Caco-2 (cell line): ENCODE measurements around the gene TSHZ3. TPM values are rescaled to one million over a fixed set of nuclear protein-coding genes. Genes with fewer than 3 reads are reported as not detected.

Experiments
- BruUV-seq: library from RNA; stranded (reverse); fragments of 400-500 nt; replicated peaks from 2 replicates; lab custom pipeline; 2021; lab: Mats Ljungman, UMichigan
- CTCF ChIA-PET: fragments of 300-600 bp; sonication (Branson Sonifier 250); formaldehyde crosslinking; loops from one replicate; lab custom pipeline; 2022; ENCODE audit warnings: antibody characterized with exemption; lab: Charles Lee
- POLR2A ChIA-PET: fragments of 300-600 bp; sonication (Branson Sonifier 250); formaldehyde crosslinking; loops from one replicate; lab custom pipeline; 2022; ENCODE audit warnings: antibody characterized with exemption; lab: Charles Lee
- DNase-seq, 2 experiments: peaks; one replicate each; pipeline versions ENCODE4 v3.0.0 to v3.0.0-alpha.2; 2020 to 2022
- H3K27me3 ChIP-seq: replicated peaks from 2 replicates; pipeline ENCODE4 v1.6.0; 2011; ENCODE audit warnings: low read length; ENCODE audit not compliant: control insufficient read depth, insufficient read depth
- H3K36me3 ChIP-seq: 2 replicates; pipeline ENCODE4 v1.5.1; 2011; ENCODE audit warnings: low read length; ENCODE audit not compliant: control insufficient read depth, insufficient read depth
- H3K4me1 ChIP-seq: fragments of 250-450 bp; sonication (Bioruptor Pico); 2 replicates; pipeline ENCODE4 v1.5.1; 2020; ENCODE audit warnings: mild to moderate bottlenecking
- H3K4me3 ChIP-seq: 2 replicates; pipeline ENCODE4 v1.5.1; 2011; ENCODE audit warnings: low read depth, mild to moderate bottlenecking, control low read depth, low read length
- H3K9me3 ChIP-seq: fragments of 250-450 bp; sonication (Bioruptor Pico); 2 replicates; pipeline ENCODE4 v1.5.1; 2020; ENCODE audit warnings: mild to moderate bottlenecking, moderate library complexity
- H3K27ac Mint-ChIP-seq: one replicate; pipeline ENCODE4 v1.8.0; 2022; ENCODE audit warnings: mixed read lengths; ENCODE audit not compliant: unreplicated experiment
- H3K27me3 Mint-ChIP-seq: one replicate; pipeline ENCODE4 v1.8.0; 2022; ENCODE audit warnings: mixed read lengths; ENCODE audit not compliant: insufficient read depth, unreplicated experiment
- H3K36me3 Mint-ChIP-seq: one replicate; pipeline ENCODE4 v1.8.0; 2022; ENCODE audit warnings: mild to moderate bottlenecking, mixed read lengths; ENCODE audit not compliant: insufficient read depth, unreplicated experiment
- H3K4me1 Mint-ChIP-seq: one replicate; pipeline ENCODE4 v1.8.0; 2022; ENCODE audit warnings: low read depth, mixed read lengths; ENCODE audit not compliant: unreplicated experiment
- H3K4me3 Mint-ChIP-seq: one replicate; pipeline ENCODE4 v1.8.0; 2022; ENCODE audit warnings: mild to moderate bottlenecking, moderate library complexity, mixed read lengths; ENCODE audit not compliant: unreplicated experiment
- H3K9me3 Mint-ChIP-seq: one replicate; pipeline ENCODE4 v1.8.0; 2022; ENCODE audit warnings: mixed read lengths; ENCODE audit not compliant: unreplicated experiment
- CTCF ChIP-seq, 2 experiments: fragments of 200-600 bp in 1 of 2; IDR thresholded peaks; 1 replicate in 1 of 2; 2 replicates in 1 of 2; pipeline versions ENCODE4 v1.5.1 to v1.8.0; 2011 to 2022; ENCODE audit warnings: antibody characterized with exemption in 1 of 2, control low read depth in 1 of 2, inconsistent platforms in 1 of 2, low read depth in 1 of 2, low read length in 1 of 2, mild to moderate bottlenecking in 1 of 2, moderate library complexity in 1 of 2; ENCODE audit not compliant: insufficient read depth in 1 of 2, severe bottlenecking in 1 of 2, unreplicated experiment in 1 of 2
- intact Hi-C: fragments of 100-400 bp; cut with micrococcal nuclease; formaldehyde crosslinking; loops from one replicate; pipeline ENCODE4 v1.10.0; 2022; ENCODE audit not compliant: unreplicated experiment
- total RNA-seq: library from RNA; stranded (reverse); gene quantifications from 2 replicates; pipeline ENCODE4 v1.2.3, GENCODE V29; 2022

Gene TSHZ3
- total RNA-seq, 1 experiment from 2014 or later, result not detected

- no peak overlapping the region for H3K27ac Mint-ChIP-seq
- ChIA-PET CTCF (no interaction called here), POLR2A (no interaction called here)
- no peak overlapping the region for H3K4me3 Mint-ChIP-seq
- H3K27me3 ChIP-seq, result no peaks in the 10 kb centered on the region
- intact Hi-C loops, result no loop called here
- H3K4me1 Mint-ChIP-seq, result no peaks in the 10 kb centered on the region
- H3K4me3 ChIP-seq, result no peak overlapping the region
- no peaks in the 10 kb centered on the region for H3K36me3 Mint-ChIP-seq
- no peaks in the 10 kb centered on the region for H3K4me1 ChIP-seq
- no peaks in the 10 kb centered on the region for H3K9me3 ChIP-seq
- TF ChIP-seq CTCF (IDR thresholded peaks at IDR 0.05; ENCODE audit: insufficient read depth in 1 of 2, low read depth in 1 of 2, low read length in 1 of 2, severe bottlenecking in 1 of 2, unreplicated experiment in 1 of 2), result no peak
- no peaks in the 10 kb centered on the region for H3K9me3 Mint-ChIP-seq
- H3K27me3 Mint-ChIP-seq, result peaks cover 36% of the 10 kb centered on the region
- BruUV-seq, result no TSS peak
- no peak for DNase-seq
- no peaks in the 10 kb centered on the region for H3K36me3 ChIP-seq
Observed at GRCh38 chr19:31337008-31337914, 12.0 kb downstream of the TSHZ3 start.

DNA sequence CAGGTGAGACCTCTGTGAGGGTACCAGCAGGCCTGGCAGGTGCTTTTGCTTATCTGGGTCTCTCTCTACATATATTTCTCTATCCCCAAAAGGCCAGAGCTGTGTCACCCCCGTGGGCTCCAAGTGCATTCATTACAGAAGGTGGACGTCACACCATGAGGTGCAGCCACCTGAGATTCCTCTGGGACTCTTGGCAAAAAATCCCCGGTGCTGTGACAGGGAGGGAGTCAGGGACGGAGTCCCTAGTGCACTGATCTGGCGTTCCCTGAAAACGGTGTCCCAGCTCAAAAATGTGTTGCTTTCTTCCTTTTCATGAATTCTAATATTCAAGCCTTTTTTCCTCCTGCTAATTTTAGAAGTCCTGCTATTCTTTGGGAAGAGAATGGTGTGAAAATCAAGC is 13.5 kb downstream of the TSHZ3 start:
- ChIA-PET CTCF (no interaction called here), POLR2A (no interaction called here)
- intact Hi-C loops, result no loop called here
- no peak overlapping the region for H3K4me3 ChIP-seq
- Mint-ChIP-seq H3K4me3 (no peak overlapping the region), H3K4me1 (no peaks in the 10 kb centered on the region), H3K9me3 (no peaks in the 10 kb centered on the region), H3K27ac (no peak overlapping the region), H3K36me3 (no peaks in the 10 kb centered on the region), H3K27me3 (peaks cover 36% of the 10 kb centered on the region)
- no peaks in the 10 kb centered on the region for H3K36me3 ChIP-seq
- no peaks in the 10 kb centered on the region for H3K4me1 ChIP-seq
- no peaks in the 10 kb centered on the region for H3K9me3 ChIP-seq
- no peaks in the 10 kb centered on the region for H3K27me3 ChIP-seq
- no TSS peak for BruUV-seq
- no peak for DNase-seq
- TF ChIP-seq CTCF (IDR thresholded peaks at IDR 0.05; ENCODE audit: insufficient read depth in 1 of 2, low read depth in 1 of 2, low read length in 1 of 2, severe bottlenecking in 1 of 2, unreplicated experiment in 1 of 2), result no peak

DNA sequence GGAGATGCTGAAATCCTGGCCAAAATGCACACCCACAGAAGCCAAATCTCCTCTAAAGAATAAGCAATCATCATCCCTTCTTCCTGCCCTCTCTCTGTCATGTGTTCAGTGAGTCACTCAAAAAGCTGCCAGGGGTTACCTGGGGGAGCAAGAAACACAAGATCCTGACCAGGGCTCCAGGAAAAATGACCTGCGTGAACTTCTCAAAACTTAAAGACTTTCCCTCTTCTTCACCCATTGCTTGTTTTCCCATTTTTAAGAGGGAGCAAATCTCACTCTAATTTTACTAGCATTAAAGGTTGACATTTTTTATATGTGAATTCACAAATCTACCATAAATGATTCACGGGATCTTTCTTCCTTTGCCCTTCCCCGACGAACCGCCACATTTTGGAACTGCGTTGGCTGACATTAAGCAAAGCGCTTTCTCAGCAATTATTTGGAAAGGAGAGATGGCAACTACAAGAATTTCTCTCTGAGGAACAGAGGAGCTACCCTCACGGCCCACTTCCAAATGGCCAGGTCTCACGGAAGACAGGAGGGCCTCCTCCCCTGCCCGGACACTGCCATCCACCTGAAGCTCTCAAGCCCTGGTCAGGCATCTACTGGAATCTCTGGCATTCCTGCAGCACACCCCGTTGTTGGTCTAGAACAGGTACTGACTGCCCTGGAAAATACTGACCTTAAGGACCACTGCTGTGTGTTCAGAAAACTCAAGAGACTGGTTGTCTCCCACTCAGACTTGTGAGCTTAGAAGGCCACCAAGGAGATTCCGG is 14.2 kb downstream of the TSHZ3 start:
- H3K36me3 Mint-ChIP-seq, result no peaks in the 10 kb centered on the region
- TF ChIP-seq CTCF (IDR thresholded peaks at IDR 0.05; ENCODE audit: insufficient read depth in 1 of 2, low read depth in 1 of 2, low read length in 1 of 2, severe bottlenecking in 1 of 2, unreplicated experiment in 1 of 2), result no peak
- Histone ChIP-seq H3K27me3 (no peaks in the 10 kb centered on the region), H3K4me1 (no peaks in the 10 kb centered on the region), H3K4me3 (no peak overlapping the region), H3K9me3 (no peaks in the 10 kb centered on the region), H3K36me3 (no peaks in the 10 kb centered on the region)
- peaks cover 33% of the 10 kb centered on the region for H3K27me3 Mint-ChIP-seq
- CTCF ChIA-PET, result no interaction called here
- no peak overlapping the region for H3K4me3 Mint-ChIP-seq
- no TSS peak for BruUV-seq
- POLR2A ChIA-PET, result no interaction called here
- no peak overlapping the region for H3K27ac Mint-ChIP-seq
- DNase-seq, result no peak
- H3K9me3 Mint-ChIP-seq, result no peaks in the 10 kb centered on the region
- intact Hi-C loops, result no loop called here
- no peaks in the 10 kb centered on the region for H3K4me1 Mint-ChIP-seq
